HS-5 (cell line): Measurements from ENCODE around the gene PCNT.
A peak's percentile ranks its signal among the peaks of the same experiment; 100 is the strongest.
"Not testable (repeated sequence)": the region's sequence is repeated elsewhere in the genome, so short reads cannot be mapped to it uniquely, and the experiment has no call there.

ENCODE experiments used
- DNase-seq: peaks from one replicate; pipeline ENCODE4 v3.0.0-alpha.2; 2012; ENCODE audit warnings: low read depth

Gene PCNT

DNA sequence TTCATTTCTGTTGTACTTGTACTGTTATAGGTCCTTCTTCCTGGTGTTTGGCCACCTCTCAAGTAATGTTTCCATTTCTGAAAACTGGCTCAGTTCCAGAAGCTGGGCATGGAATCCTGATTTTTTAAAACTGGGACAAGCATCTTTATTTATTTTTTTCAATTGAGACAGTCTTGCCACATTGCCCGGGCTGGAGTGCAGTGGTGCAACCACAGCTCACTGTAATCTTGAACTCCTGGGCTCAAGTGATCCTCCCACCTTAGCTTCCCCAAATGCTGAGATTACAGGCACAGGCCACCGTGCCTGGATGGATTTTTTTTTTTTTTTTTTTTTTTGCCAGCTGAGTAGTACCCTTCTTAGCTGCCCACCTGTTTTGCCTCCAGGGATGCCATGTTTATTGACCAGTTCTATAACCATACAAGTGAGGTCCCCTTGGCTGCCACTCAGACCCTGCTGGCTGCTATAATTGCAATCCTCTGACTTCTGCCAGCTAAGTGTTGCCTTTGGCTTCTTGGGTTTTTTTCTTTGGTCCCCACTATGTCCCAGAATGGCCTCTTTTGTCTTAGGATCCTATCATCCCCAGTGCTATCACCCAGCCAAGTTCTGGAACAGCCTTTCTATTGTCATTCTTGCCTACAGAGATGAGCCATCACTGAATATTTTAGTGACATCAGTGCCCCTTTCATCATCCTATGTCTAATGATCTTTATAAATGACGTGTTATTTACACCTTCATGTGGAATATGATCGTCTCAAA is 130.9 kb downstream of the PCNT start:
- DNase-seq, result no peak

DNA sequence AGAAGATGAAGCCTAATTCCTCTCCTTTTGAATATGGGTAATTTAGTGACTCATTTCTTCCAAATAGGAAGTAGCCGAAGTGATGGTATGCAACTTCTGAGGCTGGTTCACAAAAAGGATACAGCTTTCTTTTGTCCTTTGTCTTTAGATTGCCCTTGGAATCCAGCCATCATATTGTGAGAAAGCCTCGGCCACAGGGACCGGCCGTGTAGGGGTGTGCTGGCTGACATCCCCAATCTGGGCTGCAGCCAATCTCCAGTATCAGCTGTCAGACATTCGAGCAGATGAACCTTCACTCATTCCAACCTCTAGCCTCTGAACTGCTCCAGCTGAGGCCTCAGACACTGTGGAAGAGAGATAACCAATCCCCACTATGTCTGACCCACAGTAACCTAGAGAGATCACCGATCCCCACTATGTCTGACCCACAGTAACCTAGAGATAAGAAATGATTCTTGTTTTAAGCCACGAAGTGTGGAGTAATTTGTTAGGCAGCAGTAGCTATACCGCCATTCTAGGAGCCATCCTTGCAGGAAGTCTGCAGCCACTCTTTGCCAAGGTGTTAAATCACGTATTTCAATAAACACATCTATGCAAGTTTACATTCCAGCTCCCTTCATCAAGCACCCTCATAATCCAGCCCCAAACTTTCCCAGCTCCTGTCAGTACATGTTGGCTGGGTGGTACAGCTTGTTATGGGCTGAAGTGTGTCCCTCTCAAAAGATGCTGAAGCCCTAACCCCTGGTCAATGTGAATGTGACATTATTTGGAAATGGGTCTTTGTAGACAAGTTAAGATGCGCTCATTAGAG is 131.8 kb downstream of the PCNT start:
- DNase-seq, result peak; percentile 36

DNA sequence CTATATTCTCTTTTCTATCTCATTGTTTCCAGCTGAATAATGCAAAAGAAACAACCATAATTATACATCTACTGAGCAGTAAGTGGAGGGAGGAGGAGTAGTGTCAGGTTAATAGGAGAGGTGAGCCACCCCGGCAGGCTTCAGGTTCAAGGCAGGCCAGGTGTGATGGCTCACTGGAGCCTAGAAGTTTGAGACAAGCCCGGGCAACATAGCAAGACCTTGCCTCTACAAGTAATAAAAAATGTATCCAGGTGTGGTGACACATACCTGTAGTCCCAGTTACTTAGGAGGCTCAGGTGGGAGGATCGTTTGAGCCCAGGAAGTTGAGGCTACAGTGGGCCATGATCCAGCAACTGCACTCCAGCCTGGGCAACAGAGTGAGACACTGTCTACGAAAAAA is 132.8 kb downstream of the PCNT start:
- DNase-seq, result no peak

DNA sequence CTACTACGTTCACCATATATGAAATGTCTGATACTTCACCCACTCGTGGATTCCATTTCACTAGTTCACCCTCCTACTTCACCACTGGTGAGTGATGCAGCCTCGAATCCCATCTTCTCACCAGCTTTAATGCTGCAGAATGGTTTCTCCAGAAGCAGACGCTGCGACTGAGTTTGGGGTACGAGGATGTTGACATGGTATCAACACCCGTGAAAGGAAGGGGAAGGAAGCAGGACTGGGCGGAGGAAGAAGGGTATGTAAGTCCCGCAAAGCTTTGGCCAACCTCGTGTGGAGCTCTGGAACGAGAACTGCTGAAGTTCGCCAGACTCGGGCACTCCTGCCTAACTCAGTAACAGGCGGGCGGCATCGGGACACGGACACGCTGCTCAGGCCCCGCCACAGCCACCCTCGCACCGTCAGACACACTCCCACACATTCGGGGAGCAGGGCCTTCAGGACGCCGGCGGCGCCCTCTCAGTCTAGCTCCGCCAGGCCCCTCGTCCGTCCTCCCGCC is 133.9 kb downstream of the PCNT start:
- DNase-seq, result peak; percentile 8

DNA sequence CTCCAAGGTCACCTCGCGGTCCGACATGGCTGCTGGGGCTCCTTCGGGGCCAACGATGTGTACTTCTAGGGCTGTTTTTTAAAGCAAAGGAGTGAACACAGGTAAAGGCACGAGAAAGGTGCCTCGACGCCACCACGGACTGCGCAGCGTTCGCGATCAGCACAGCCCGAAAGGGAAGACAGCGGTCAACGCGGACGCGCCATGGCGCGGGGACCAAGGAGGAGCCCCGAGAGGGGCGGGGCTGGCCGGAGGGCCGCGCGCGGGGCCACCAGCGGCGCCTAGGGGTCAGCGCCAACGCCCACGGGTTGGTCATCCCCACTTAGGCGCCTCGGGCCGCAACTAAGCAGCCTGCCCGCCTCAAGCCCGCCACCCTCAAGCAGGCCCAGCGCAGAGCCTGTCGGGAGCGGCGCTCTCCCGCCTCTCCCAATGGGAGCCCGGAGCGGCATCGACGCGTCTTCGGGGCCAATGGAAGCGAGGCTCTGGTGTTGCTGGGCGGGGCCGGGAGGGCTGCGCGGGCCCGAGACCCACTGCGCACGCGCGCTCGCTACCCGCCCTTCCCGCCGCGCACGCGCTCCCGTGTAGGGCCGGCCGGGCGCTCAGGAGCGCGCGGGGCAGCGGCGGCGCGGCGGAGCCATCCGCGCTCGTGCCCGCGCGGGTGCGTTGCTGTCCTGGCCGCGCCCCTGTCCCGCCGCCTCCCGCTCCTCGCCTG is 134.5 kb downstream of the PCNT start, which contains the start of gene DIP2A:
TSS of gene DIP2A (plus strand) at position 577 of the 709 bp plus-strand sequence. CDS start 241 bp downstream, outside the sequence.
- peak; percentile 80 for DNase-seq

DNA sequence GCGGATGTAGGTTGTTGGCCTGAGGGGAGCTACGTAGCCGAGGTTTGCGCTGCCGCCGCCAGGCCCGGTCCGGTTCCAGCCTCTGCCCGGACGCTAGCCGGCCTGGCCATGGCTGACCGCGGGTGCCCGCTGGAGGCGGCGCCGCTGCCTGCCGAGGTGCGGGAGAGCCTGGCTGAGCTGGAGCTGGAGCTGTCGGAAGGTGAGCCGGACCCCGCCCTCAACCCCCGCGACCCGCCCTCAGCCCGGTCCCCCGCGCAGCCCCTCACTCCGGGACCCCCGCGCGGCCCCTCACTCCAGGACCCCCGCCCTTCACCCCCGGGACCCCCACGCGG is 135.0 kb downstream of the PCNT start:
- DNase-seq, result no peak

DNA sequence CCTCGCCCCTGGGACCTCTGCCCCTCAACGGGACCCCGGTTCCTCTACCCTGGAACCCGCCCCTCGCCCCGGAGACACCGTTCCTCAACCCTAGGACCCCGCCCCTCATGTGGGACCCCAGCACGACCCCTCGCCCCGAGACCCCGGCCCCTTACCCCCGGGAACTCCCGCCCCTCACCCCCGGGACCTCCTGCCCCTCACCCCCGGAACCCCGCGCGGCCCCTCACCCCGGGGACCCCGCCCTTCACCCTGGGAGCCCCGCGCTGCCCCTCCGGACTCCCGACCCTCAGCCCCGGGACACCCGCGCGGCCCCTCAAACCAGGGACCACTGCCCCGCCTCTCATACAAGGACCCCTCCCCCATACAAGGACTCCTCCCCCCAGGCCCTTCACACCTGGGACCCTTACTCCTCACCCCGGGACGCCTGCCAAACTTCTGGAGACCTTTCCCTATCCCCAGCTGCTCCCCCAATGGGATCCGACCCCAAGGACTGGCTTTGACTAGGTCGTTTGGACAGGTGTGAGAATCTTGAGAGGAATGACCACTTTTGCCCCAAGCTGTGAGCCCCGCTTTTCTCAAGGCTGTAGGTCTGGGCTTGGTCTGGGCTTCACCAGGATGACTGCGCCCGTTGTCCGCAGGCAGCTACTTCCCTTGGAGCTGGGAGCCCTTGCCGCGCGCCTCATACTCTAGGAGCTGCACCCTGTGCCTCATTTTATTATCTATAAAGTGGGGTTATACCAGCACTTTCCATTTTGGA is 135.6 kb downstream of the PCNT start:
- DNase-seq, result no peak

DNA sequence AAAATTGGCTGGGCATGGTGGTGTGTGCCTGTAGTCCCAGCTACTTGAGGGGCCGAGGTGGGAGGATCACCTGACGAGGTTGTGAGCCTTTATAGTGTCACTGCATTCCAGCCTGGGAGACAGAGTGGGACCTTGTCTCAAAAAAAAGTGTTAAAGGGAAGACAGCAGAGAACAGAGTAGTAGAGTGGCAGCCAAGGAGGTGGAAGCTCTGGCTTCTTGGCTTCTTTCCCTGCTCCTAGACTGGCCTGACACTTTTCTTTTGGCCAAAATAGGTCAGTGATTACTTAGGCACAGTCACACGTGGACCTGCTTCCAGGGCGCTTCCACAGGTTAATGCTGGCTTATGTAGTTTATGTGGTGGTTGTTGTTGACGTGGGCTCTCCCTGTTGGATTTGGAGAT is 138.0 kb downstream of the PCNT start:
- no peak for DNase-seq

DNA sequence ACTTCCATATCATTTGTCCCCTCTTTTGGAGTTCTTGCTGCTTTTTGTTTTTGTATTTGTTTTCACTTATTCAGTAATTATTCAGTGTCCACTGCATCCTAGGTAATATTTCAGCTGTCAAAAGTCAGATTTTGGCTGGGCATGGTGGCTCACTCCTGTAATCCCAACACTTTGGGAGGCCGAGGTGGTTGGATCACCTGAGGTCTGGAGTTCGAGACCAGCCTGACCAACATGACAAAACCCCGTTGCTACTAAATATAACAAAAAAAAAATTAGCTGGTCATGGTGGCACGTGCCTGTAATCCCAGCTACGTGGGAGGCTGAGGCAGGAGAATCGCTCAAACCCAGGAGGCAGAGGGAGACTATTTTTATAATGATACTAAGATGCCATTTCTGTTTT is 141.2 kb downstream of the PCNT start:
- not testable (repeated sequence) for DNase-seq

DNA sequence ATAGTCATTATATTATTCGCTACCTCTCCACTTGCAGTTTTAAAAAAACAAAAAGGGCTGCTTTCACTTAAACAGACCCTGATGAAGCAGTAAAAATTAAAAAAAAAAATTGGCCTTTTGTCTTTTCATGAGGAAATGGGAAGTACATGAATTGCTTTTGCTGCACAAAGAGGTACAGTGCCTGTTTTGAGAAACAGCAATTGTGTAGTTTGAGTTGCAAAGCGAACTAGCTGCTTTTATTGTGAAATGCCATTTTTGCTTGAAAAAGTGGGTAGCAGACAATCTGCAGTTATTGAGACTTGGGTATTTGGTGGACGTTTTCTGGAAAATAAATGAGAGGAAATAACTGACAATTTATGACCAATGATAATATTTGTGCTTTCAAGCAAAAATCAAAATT is 141.7 kb downstream of the PCNT start:
- no peak for DNase-seq

DNA sequence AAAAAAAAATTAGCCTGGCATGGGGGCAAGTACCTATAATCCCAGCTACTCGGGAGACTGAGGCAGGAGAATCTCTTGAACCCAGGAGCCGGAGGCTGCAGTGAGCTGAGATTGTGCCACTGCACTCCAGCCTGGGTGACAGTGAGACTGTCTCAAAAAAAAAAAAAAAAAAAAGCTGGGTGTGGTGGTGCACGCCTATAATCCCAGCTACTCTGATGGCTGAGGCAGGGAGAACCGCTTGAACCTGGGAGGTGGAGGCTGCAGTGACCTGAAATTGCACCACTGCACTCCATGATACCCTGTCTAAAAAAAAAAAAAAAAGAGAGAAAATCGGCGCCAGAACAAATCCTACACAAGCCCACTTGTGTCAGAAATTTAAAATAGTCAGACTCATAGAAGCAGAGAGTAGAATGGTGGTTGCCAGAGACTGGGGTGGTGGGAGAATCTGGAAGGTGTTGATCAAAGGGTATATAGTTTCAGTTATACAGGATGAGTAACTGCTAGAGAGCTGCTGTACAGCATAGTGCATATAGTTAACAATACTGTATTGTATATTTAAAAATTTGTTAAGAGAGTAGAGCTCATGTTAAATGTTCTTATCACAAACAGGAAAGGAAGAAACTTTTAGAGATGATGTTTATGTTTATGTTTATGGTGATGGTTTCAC is 144.3 kb downstream of the PCNT start:
- no peak for DNase-seq

DNA sequence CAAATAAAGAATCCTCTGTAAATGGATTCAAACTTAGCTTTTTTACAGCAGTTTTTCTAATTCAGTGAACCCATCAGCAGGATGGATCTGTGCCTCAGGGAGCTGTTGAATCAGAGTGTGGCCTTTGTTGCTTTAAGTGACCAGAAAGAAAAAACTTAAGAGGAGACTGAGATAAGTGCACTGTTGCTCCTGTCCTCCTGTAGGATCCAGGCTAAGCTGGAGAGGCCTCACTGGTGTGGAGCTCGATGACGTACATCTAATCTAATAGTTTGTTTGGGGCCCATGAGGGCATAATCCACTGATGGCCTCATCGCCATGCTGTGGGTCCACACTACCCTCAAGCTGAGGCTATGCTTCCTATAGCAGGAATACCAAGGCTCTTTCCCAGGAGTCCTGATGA is 145.3 kb downstream of the PCNT start:
- no peak for DNase-seq

DNA sequence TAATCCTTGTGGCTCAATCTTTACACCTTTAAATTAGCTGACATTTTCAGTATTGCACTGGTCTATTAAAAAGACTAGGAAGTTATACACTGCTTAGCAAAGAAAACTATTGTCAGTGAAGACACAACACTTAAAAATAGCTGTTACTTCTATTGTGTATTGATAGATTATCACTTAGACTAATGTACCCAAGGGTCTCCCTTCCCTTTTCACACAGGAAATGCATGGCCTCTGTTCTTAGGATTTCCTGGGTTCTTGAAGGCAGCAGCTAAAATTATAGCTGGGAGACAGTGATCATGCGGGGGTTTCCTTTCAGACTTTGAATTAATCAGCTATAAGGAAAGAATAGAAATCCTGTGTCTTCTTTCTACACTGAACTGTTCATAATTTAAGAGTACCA is 147.6 kb downstream of the PCNT start:
- DNase-seq, result no peak

DNA sequence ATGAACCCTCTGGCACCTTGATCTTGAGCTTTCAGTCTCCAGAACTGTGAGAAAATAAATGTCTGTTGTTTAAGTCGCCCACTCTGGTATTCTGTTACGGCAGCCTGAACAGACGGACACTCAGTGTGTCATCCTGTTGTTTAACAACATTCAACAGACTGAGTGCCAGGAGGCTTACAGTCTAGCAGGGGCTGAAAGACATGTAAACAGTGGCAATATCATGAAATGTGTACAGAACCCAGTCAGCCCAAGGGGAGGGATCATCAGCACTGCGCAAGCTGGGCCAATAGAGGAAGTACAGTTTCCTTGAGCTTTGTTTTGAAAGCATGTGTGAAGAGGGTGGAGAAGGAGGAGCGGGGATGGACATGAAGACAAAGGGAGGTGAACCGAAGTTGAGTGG is 148.3 kb downstream of the PCNT start:
- no peak for DNase-seq

DNA sequence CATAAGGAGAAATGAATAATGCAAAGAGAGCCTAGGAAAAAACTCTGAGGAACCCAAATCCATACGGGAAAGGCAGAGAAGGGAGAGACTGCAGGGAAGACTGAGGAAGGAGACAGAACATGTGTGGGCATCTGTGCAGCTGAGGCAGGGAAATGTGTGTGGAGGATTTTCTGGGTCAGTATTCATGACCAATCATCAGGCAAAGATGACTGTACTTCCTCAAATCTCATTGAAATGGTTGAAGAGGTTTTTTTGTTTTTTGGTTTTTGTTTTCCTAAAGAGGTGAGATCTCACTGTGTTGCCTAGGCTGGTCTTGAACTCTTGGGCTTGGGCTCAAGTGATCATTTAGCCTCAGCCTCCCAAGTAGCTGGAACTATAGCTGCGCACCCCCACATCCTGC is 150.4 kb downstream of the PCNT start:
- DNase-seq, result no peak

DNA sequence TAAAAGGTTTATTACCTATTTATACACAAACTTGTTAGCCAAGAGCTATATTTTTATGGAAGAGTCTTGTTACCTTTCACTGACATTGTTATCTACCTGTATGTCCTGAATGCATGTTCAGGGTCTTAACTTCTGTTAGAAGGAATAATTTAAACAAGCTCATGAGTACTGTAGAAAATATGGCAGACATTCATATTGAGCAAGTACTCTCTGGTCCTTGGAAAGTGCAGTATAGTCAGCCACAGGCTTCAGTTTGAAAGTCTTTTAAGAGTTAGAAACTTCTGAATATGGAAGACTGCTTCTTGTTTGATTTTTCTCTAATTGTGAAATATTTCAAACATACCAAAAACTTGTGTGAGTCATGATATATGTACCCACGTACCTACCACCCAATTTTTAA is 151.3 kb downstream of the PCNT start:
- DNase-seq, result no peak

DNA sequence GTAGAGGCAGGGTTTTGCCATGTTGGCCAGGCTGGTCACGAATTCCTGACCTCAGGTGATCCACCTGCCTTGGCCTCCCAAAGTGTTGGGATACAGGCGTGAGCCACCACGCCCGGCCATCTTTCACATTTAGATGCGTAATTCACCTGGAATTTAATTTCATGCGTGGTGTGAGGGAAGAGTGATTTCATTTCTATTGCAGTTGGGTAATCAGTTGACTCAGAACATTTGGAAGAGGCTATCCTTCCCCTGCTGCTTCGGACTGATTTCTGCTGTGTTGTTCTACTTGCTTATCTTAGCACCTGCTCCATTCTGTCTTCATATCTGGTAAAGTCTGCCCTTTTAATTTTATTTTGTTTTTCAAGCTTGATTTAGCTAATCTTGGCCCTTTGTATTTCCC is 153.8 kb downstream of the PCNT start:
- peak; percentile 28 for DNase-seq

DNA sequence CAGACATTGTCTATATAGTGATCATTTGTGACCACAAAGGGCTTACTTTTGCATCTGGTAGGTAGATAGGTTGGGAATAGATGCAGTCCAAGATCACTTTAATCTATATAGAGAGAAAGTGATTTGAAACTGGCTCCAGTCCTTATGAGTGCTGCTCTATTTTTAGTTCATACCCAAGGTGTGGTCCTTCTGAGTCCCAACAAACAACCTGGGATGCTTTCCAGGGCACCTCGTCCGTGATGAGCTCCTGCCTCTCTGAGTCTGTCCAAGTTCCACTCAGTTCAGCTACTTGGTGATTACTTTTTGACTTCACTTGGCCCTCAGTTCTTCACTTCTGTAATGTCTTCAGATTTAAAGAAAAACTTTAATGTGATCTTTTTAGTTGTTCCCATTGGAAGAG is 155.0 kb downstream of the PCNT start:
- no peak for DNase-seq

DNA sequence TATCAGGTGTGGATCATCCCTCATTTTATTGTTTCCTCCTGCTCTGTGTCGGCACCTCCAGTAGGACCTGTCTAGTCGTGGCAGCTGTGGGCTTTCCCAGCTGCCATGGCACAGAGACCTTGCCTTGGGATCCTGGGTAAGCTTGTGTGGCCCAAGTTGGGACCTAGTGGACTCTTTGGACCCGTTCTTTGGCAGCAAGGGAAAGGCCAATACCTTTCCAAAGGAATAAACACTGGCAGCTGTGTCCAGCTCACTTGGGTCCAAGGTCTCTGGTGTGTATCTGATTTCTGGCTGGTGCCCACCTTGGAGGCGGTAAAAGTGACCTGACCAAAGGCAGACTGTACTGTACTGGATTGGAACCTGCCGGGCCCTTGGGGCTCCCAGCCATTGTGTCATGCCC is 156.5 kb downstream of the PCNT start:
- DNase-seq, result no peak

DNA sequence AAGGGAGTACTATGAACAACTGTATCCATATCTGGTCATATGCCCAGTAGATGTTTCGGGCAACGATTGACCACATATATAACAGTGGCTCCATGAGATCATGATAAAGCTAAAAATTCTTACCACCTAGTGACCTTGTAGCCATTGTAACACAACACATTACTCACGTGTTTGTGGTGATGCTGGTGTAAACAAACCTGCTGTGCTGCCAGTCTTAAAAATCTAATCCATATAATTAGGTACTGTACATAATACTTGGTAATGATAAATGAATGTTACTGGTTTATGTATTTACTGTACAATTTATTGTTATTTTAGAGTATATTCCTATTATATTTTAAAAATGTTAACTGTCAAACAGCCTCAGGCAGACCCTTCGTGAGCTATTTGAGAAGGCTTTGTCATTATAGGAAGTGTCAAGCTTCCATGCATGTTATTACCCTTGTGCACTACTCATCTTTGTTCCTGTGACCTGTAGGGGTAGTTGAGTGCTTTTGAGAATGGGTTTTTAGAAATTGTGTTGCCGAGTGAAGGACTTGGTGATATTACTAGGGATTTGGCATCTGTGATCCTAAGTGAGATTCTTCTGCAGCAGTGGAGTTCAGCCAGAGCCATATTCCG is 158.4 kb downstream of the PCNT start:
- no peak for DNase-seq

DNA sequence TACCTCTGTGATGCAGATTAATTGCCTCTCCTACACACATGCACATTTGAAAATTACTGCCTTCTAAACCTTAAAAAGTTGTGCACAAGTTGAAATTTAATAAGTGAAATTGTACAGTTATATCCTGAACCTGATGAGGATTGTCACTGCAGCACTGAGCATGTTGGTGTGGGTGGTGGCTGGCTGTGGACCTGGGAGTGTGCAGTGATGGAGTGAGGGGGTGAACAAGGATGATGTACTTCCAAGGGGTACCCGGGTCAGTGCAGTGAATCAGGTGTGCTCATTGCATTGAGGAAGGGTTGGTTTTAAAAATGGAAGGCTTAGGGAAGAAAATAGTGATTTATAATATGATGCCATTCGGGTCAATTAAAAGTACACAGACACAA is 158.9 kb downstream of the PCNT start:
- DNase-seq, result no peak
